Measurements from ENCODE around the gene NDST1.

The NDST1 gene

GRCh38 chr5:150573867-150574817 is 66.2 kb downstream of the NDST1 start:
- DNase-seq, result no peak

- no peak for DNase-seq
Observed at GRCh38 chr5:150574818-150575547, 67.1 kb downstream of the NDST1 start.

- DNase-seq, result no peak
Observed at GRCh38 chr5:150575745-150576448, 68.0 kb downstream of the NDST1 start.

GRCh38 chr5:150576449-150576949 is 68.6 kb downstream of the NDST1 start:
- no peak for DNase-seq

GRCh38 chr5:150577378-150578139 is 69.6 kb downstream of the NDST1 start:
- no peak for DNase-seq

GRCh38 chr5:150578781-150579461 is 71.0 kb downstream of the NDST1 start:
- DNase-seq, result no peak

GRCh38 chr5:150579462-150580400 is 71.8 kb downstream of the NDST1 start:
- DNase-seq, result no peak

- no peak for DNase-seq
Observed at GRCh38 chr5:150580917-150581316, 73.0 kb downstream of the NDST1 start.

- no peak for DNase-seq
Observed at GRCh38 chr5:150582241-150583109, 74.5 kb downstream of the NDST1 start.

GRCh38 chr5:150583541-150584225 is 75.8 kb downstream of the NDST1 start:
- no peak for DNase-seq

GRCh38 chr5:150584556-150585335 is 76.8 kb downstream of the NDST1 start:
- no peak for DNase-seq

- no peak for DNase-seq
Observed at GRCh38 chr5:150585781-150586341, 77.9 kb downstream of the NDST1 start.

- DNase-seq, result no peak
Observed at GRCh38 chr5:150587016-150587415, 79.1 kb downstream of the NDST1 start.

GRCh38 chr5:150587856-150588595 is 80.1 kb downstream of the NDST1 start:
- no peak for DNase-seq

- no peak for DNase-seq
Observed at GRCh38 chr5:150588596-150588890, 80.6 kb downstream of the NDST1 start.

GRCh38 chr5:150589862-150590601 is 82.1 kb downstream of the NDST1 start:
- no peak for DNase-seq

All from activated CD4-positive, alpha-beta T cell treated with anti-CD3 and anti-CD28 coated beads, Interleukin-2, Interleukin-6, amounts not matched to agents 100 ng/mL and 50 ng/mL, durations not matched to agents 16 hours and 8 hours (primary cell).